Fibroblast of lung (primary cell): ENCODE data around the gene DHCR24.

Experiments
- EZH2 ChIP-seq: IDR thresholded peaks from 2 replicates; pipeline ENCODE4 v1.5.1; 2012; ENCODE audit warnings: low read length, control low read depth, mild to moderate bottlenecking; ENCODE audit errors: missing control alignments
- TF ChIP-seq, protein P1 (sequence below), 2 donors: IDR thresholded peaks in 1 of 2; conservative IDR thresholded peaks in 1 of 2; 1 replicate in 1 of 2; 2 replicates in 1 of 2; pipeline ENCODE4 v1.5.1; 2011 to 2012; ENCODE audit warnings: low read length in 2 of 2, control low read depth in 1 of 2, inconsistent platforms in 1 of 2, low read depth in 1 of 2, mild to moderate bottlenecking in 1 of 2

DNA sequence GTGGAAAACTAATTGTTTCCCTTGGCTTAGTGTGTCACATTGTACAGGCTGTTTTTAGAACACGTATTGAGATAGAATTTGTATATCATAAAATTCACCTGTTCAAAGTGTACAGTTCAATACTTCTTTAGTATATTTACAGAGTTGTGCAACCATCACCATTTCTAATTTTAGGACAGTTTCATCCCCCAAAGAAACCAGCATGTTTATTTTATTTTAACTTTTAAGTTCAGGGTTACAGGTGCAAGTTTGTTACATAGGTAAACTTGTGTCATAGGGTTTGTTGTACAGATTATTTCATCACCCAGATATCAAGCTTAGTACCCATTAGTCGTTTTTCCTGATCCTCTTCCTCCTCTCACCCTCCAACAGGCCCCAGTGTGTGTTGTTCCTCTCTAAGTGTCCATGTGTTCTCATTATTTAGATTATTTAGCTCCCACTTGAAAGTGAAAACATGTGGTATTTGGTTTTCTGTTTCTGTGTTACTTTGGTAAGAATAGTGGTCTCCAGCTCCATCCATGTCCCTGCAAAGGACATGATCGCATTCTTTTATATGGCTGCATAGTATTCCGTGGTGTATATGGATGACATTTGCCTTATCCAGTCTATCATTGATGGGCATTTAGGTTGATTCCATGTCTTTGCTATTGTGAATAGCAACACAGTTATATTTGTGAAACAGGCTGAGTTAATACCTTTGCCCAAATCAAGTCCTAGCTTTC, 35.2 kb upstream of the DHCR24 start:
- TF ChIP-seq, protein P1, sequence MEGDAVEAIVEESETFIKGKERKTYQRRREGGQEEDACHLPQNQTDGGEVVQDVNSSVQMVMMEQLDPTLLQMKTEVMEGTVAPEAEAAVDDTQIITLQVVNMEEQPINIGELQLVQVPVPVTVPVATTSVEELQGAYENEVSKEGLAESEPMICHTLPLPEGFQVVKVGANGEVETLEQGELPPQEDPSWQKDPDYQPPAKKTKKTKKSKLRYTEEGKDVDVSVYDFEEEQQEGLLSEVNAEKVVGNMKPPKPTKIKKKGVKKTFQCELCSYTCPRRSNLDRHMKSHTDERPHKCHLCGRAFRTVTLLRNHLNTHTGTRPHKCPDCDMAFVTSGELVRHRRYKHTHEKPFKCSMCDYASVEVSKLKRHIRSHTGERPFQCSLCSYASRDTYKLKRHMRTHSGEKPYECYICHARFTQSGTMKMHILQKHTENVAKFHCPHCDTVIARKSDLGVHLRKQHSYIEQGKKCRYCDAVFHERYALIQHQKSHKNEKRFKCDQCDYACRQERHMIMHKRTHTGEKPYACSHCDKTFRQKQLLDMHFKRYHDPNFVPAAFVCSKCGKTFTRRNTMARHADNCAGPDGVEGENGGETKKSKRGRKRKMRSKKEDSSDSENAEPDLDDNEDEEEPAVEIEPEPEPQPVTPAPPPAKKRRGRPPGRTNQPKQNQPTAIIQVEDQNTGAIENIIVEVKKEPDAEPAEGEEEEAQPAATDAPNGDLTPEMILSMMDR (conservative IDR thresholded peaks at IDR 0.05 in 1 of 2, IDR thresholded peaks at IDR 0.05 in 1 of 2; ENCODE audit: low read depth in 1 of 2, low read length in 2 of 2): no peak
- TF ChIP-seq EZH2: no peak
